Large intestine (tissue), 3 donors: ENCODE measurements around the gene SDF4. TPM values are rescaled to one million over a fixed set of nuclear protein-coding genes. Genes with fewer than 3 reads are reported as not detected.
"Not testable (repeated sequence)": the region's sequence is repeated elsewhere in the genome, so short reads cannot be mapped to it uniquely, and the experiment has no call there.

Experiments used
- DNase-seq, 2 donors: peaks; one replicate each; pipeline versions ENCODE4 v3.0.0 to v3.0.0-alpha.2; 2013
- H3K27ac ChIP-seq: one replicate; pipeline ENCODE4 v1.5.1; 2013; ENCODE audit warnings: low read length
- H3K27me3 ChIP-seq: 2 replicates; pipeline ENCODE4 v1.6.1; 2013; ENCODE audit warnings: low read length; ENCODE audit not compliant: control insufficient read depth, insufficient read depth
- H3K36me3 ChIP-seq: 2 replicates; pipeline ENCODE4 v1.6.1; 2013; ENCODE audit warnings: low read length; ENCODE audit not compliant: control insufficient read depth, insufficient read depth
- H3K4me1 ChIP-seq: one replicate; pipeline ENCODE4 v1.6.1; 2013; ENCODE audit warnings: low read length; ENCODE audit not compliant: control insufficient read depth, insufficient read depth
- H3K4me3 ChIP-seq: one replicate; pipeline ENCODE4 v1.5.1; 2013; ENCODE audit warnings: low read length
- H3K9me3 ChIP-seq: one replicate; pipeline ENCODE4 v1.6.1; 2013; ENCODE audit warnings: mild to moderate bottlenecking, low read depth, low read length, moderate library complexity; ENCODE audit not compliant: control insufficient read depth
- WGBS: methylation state at CpG from one replicate; pipeline ENCODE4 v1.1.5; 2013; ENCODE audit warnings: low lambda C conversion rate; ENCODE audit not compliant: insufficient coverage; 5-methylcytosine and 5-hydroxymethylcytosine counted together
- polyA plus RNA-seq: library from polyadenylated mRNA; unstranded; fragments of 120-200 nt; gene quantifications from one replicate; pipeline ENCODE4 v1.2.1, GENCODE V29; 2013

Gene SDF4
- polyA plus RNA-seq, 1 donor = 174 TPM

DNA sequence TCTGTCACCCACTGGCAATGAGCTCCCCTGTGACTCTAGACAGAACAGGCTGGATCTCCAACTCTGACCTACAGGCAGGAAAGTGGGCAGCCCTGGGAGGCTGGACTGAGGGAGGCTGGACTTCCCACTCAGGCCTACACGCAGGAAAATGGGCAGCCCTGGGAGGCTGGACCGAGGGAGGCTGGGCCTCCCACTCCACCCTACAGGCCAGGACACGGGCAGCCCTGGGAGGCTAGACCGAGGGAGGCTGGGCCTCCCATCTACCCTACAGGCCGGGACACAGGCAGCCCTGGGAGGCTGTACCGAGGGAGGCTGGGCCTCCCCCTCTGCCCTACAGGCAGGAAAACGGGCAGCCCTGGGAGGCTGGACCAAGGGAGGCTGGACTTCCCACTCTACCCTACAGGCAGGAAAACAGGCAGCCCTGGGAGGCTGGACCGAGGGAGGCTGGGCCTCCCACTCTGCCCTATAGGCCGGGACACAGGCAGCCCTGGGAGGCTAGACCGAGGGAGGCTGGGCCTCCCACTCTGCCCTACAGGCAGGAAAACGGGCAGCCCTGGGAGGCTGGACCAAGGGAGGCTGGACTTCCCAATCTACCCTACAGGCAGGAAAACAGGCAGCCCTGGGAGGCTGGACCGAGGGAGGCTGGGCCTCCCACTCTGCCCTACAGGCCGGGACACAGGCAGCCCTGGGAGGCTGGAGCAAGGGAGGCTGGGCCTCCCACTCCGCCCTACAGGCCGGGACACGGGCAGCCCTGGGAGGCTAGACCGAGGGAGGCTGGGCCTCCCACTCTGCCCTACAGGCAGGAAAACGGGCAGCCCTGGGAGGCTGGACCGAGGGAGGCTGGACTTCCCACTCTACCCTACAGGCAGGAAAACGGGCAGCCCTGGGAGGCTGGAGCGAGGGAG, 16.5 kb upstream of the SDF4 start:
- H3K27me3 ChIP-seq = peaks cover 29% of the 10 kb centered on the region

DNA sequence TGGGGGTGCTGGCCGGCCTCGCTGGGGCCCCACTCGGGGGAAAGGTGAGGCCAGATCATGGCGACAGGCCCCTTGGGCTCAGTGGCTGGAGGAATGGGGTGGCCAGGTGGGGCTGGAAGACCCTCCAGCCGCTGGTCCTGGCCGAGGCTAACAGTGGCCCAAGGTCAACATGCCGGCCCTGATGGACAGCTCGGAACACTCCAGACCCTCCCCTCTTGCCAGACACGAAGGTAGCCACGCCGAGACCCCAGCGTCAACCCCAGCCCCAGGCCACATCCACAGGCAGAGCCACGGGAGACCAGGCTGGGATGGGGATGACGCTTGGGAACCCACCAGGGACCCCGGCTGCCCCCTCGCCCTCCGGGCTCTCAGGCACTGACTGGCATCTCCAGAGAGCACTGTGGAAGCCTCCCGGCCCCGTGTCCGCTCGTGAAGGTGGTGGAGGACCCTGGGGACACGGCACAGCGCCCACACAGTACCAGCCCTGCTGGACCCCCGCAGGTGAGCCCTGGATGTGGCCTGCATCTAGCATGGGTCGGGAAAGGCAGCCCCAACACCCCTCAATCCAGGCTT, 15.6 kb upstream of the SDF4 start:
- H3K9me3 ChIP-seq = peaks cover 5% of the 10 kb centered on the region
- WGBS = no CpG with 5 or more reads among the region's 25 CpGs

More for the DNA sequence above, 16.5 kb upstream of the SDF4 start:
- H3K9me3 ChIP-seq, H3K27ac ChIP-seq, H3K36me3 ChIP-seq, H3K4me3 ChIP-seq, H3K4me1 ChIP-seq, DNase-seq: not testable (repeated sequence)
- no CpG with 5 or more reads among the region's 21 CpGs for WGBS

DNA sequence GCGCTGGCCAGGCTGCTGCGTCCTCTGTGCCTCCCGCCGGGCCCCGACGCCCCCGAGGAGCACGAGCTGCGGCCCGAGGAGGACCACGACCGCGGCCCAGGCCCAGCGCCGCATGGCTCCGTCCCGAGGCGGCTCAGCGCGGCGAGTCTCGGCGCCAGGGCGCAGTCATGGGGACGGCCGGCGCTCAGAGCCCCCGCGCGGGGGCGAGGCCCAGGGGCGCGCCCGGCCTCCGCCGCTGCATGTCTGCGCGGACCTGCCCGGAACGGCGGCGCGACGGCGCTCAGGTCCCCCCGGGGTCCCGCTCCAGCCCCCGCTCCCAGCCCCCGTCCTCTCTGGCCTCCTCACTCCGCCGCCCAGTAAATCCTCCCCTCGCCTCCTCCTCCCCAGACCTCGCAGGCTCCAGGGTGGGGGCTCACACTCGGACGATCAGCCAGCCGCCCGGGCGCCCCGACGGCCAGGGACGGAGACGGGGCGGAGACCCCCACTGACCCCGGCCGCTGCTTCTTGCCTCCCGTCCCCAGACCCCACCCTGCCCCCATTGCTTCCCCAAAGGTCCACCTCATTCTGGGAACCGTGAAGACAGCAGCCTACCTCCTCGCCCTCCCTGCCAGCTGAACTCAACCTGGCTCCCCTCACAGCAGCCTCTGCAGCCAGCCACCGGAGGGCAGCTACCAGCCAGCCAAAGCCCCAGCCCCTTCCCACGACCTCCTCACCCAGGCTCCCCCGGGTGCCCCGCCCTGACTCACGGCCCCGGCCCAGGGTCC, 15.0 kb upstream of the SDF4 start, which contains the start of gene C1QTNF12:
Gene C1QTNF12, minus strand, starts transcription at position 146 of the 764 bp plus-strand sequence. Its CDS starts 32 bp downstream, at position 114.
- Histone ChIP-seq H3K4me1 (no peaks in the 10 kb centered on the region), H3K27ac (no peak within 1 kb of the TSS), H3K36me3 (no peaks in the 10 kb centered on the region), H3K27me3 (peaks cover 29% of the 10 kb centered on the region), H3K4me3 (no peak within 1 kb of the TSS), H3K9me3 (peaks cover 5% of the 10 kb centered on the region)
- no CpG with 5 or more reads among the region's 74 CpGs for whole genome bisulfite sequencing
- DNase-seq = peak in 1 of 2 donors; percentile 23

More for the DNA sequence above, 15.6 kb upstream of the SDF4 start:
- peaks cover 29% of the 10 kb centered on the region for H3K27me3 ChIP-seq
- no peaks in the 10 kb centered on the region for H3K4me1 ChIP-seq
- no peak for DNase-seq
- H3K36me3 ChIP-seq = peaks cover 1% of the 10 kb centered on the region
- H3K4me3 ChIP-seq = no peak overlapping the region
- no peak overlapping the region for H3K27ac ChIP-seq

DNA sequence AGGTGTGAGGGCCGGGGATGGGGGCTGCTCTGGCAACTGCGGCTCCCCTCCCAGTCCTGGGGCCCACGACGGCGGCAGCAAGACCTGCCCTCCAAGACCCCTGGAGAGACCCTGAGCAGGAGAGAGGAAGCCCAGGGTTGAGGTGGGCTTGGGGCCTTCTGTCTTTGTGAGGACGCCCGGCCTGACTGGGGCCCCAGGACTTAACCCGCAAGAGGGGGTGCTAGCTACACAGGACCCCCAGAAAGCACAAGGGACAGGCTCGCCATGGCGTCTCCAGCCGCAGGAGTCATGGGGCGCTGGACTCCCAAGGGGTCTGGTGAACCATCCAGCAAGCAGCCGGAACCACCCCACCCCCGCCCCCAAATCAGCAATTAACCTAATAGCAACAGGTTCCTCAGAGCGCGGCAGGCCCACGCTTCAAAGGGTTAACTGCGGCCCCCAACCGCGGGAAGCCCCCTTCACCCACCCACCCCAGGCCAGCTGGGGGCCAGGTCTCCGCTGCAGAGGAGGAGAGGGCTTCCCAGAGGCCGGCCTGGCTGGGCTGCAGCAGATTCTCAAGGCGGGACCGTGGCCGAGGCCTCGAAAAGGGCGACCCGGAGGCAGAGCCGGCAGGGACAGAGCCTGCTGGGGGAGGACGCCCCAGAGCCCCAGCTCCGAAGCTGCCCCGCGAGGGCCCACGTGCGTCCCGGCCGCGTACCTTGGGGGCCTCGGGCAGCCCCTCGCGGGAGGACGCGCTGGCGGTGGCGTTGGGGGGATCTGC, 14.2 kb upstream of the SDF4 start:
- Histone ChIP-seq H3K9me3 (peaks cover 5% of the 10 kb centered on the region), H3K4me1 (no peaks in the 10 kb centered on the region), H3K4me3 (no peak overlapping the region), H3K27ac (no peak overlapping the region), H3K36me3 (no peaks in the 10 kb centered on the region), H3K27me3 (peaks cover 29% of the 10 kb centered on the region)
- DNase-seq = no peak
- no CpG with 5 or more reads among the region's 45 CpGs for whole genome bisulfite sequencing

DNA sequence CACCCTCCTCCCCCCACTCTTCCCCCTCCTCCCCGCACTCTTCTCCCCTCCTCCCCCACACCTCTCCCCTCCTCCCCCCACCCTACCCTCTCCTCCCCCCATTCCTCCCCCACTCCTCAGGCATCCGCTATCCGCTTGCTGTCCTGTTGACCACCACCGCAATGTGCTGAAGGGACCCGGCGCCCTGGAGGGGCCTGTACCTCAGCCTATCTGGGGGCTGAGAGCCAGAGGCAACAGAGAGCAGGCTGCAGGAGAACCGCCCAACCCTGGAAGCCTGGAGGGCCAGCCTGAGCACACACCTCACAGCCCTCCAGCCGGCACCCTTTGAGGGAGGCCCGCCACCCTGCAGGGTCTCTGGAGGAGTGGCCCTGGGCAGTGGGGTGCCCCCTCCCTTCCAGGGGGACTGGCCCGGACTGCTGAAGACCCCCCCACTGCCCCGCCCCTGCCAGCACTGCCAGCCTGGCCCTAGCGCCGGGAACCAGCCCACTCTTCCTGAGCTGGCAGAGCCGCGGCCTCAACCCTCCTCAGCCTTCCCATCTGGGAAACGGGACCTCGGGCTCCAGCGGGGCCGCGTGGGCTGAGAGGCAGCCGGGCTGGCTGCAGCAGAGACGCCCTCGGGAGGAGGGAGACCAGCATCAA, 13.5 kb upstream of the SDF4 start:
- no peaks in the 10 kb centered on the region for H3K36me3 ChIP-seq
- H3K27ac ChIP-seq = no peak overlapping the region
- H3K27me3 ChIP-seq = peaks cover 33% of the 10 kb centered on the region
- H3K9me3 ChIP-seq = peaks cover 5% of the 10 kb centered on the region
- H3K4me1 ChIP-seq = no peaks in the 10 kb centered on the region
- no peak overlapping the region for H3K4me3 ChIP-seq
- DNase-seq = no peak
- no CpG with 5 or more reads among the region's 23 CpGs for WGBS

DNA sequence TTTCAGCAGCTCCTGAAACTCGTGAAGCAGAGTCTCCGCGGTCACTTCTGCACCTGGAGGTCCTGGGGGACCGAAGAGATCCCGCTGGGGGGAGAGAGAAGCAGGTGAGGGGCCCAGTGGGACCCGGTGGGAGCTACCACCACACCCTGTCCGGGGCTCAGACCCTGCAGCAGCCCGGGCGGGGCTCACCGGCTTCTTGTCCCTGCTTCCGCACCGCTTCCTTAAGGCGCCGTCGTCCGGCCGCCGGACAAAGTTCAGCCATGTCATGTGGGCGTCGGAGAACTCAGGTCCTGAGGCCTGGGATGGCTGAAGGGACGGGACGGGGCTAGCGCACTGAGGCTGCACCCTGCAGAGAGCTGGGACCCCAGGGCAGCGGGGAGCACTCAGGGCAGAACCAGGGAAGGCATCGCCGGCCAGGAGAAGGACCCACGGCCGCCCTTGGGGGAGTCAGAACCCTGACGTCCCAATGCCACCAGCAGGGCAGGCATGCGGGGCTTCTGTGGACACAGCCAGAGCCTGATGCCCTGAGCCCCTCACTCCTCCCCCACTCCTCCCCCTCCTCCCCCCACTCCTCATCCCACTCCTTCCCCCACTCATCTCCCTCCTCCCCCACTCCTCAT, 12.5 kb upstream of the SDF4 start:
- no CpG with 5 or more reads among the region's 30 CpGs for WGBS
- Histone ChIP-seq H3K9me3 (peaks cover 12% of the 10 kb centered on the region), H3K27ac (peak overlapping the region; percentile 43), H3K27me3 (peaks cover 43% of the 10 kb centered on the region), H3K4me1 (peaks cover 8% of the 10 kb centered on the region), H3K4me3 (peak overlapping the region; percentile 69), H3K36me3 (no peaks in the 10 kb centered on the region)
- DNase-seq = peak; percentile 71 to 85

DNA sequence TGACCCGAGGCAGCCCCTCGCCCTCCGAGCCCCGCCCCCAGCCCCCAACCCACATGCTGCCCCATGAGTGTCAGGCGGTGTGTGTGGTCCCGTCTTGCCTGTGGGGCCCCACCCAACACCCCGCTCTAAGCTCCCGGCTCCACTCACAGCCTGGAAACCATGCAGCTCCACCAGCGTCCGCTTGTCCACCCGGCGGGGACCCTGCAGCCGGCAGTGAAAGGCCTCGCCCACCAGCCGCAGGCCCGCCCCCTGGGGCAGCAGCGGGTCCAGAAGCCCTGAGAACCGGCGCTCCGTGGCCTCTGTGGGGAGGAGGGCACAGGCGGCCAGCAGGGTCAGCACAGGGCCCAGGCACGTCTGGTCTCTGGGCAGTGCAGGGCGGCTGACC, 12.0 kb upstream of the SDF4 start:
- WGBS = no CpG with 5 or more reads among the region's 23 CpGs
- H3K36me3 ChIP-seq = no peaks in the 10 kb centered on the region
- no peak for DNase-seq
- peak overlapping the region; percentile 69 for H3K4me3 ChIP-seq
- peaks cover 12% of the 10 kb centered on the region for H3K9me3 ChIP-seq
- H3K27me3 ChIP-seq = peaks cover 48% of the 10 kb centered on the region
- peak overlapping the region; percentile 43 for H3K27ac ChIP-seq
- peaks cover 8% of the 10 kb centered on the region for H3K4me1 ChIP-seq

DNA sequence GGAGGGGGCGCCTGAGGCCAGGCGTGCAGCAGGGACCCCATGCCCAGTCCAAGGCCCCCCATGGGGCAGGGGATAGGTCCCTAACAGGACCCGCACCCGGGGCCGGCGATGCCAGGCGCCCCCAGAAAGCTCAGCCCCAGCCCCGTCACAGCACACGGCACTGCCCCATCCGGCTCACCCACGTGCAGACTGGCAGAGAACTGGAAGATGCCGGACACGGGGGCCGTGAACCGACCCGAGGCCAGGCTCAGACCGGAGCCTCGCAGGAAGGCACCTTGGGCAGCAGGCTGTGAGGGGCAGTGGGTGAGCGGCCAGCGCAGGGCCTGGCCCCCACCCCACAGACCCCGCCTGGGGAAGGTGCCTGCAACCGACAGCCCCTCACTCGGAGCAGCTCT, 11.5 kb upstream of the SDF4 start:
- peaks cover 12% of the 10 kb centered on the region for H3K4me1 ChIP-seq
- H3K27ac ChIP-seq = no peak overlapping the region
- peaks cover 12% of the 10 kb centered on the region for H3K9me3 ChIP-seq
- no peaks in the 10 kb centered on the region for H3K36me3 ChIP-seq
- DNase-seq = no peak
- peak overlapping the region; percentile 69 for H3K4me3 ChIP-seq
- WGBS = no CpG with 5 or more reads among the region's 23 CpGs
- H3K27me3 ChIP-seq = peaks cover 53% of the 10 kb centered on the region

DNA sequence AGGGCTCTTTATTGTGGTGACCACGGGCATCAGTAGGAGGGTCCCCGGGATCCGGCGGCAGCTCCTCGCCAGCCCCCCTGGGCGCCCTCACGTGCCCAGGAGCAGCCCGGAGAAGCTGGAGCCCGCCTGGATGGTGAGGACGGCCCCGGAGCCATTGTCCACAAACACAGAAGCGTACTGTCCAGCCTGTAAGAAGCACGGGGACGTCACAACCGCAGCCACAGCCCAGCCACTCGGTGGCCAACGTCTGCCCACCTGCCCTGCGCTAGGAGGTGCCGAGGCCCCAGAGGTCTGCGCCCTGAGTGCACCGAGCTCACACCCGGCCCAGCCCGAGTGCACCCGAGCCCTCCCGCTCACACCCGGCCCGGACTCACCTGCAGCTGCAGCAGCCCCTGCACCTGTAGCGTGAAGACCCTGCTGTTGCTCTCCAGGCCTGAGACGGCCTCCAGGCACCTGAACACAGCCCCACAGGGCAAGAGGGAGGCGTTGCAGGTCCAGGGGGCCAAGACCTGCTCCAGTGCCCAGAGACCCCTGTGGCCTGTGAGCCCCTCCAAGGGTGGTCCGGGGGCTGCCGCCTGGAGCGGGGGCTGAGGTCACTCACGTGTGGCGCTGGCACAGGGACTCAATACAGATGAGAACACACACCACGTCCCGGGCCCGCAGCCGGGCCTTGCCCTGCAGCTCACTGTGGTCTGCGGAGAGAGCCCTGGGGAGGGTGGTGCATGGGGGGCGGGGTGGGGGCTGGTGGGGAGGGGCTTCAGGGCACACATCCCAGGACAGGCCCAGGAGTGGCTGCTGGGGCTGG, 10.9 kb upstream of the SDF4 start:
- no peak overlapping the region for H3K4me3 ChIP-seq

More for the DNA sequence above, 10.9 kb upstream of the SDF4 start:
- H3K27me3 ChIP-seq = peaks cover 53% of the 10 kb centered on the region
- peaks cover 18% of the 10 kb centered on the region for H3K4me1 ChIP-seq
- DNase-seq = no peak
- H3K27ac ChIP-seq = no peak overlapping the region
- peaks cover 12% of the 10 kb centered on the region for H3K9me3 ChIP-seq
- H3K36me3 ChIP-seq = no peaks in the 10 kb centered on the region
- no CpG with 5 or more reads among the region's 41 CpGs for WGBS
